Activated T-cell treated with anti-CD3 and anti-CD28 coated beads, Interleukin-2, amount 50 U/mL, for 4 hours (primary cell): ENCODE data around the gene RIMOC1. TPM values are rescaled to one million over a fixed set of nuclear protein-coding genes. Genes with fewer than 3 reads are reported as not detected.

Experiments used
- ATAC-seq, 2 donors: fragments of 200-7000 bp; cut with Tn5 transposase; one replicate each; pipeline ENCODE4 v1.10.0; 2021
- DNase-seq: peaks from one replicate; pipeline ENCODE4 v3.0.0-alpha.2; 2020
- H3K27me3 Mint-ChIP-seq: one replicate; pipeline ENCODE4 v1.8.0; 2021; ENCODE audit warnings: low read depth, mixed read lengths
- H3K36me3 Mint-ChIP-seq: one replicate; pipeline ENCODE4 v1.8.0; 2022; ENCODE audit warnings: mixed read lengths; ENCODE audit not compliant: insufficient read depth
- H3K4me1 Mint-ChIP-seq: one replicate; pipeline ENCODE4 v1.8.0; 2021; ENCODE audit warnings: low read depth, mixed read lengths
- H3K4me3 Mint-ChIP-seq: one replicate; pipeline ENCODE4 v1.8.0; 2021; ENCODE audit warnings: mild to moderate bottlenecking, moderate library complexity, mixed read lengths
- H3K9me3 Mint-ChIP-seq: one replicate; pipeline ENCODE4 v1.8.0; 2021; ENCODE audit warnings: mixed read lengths
- total RNA-seq, 3 donors: library from RNA; stranded (reverse); gene quantifications; one replicate each; pipeline ENCODE4 v1.2.1, GENCODE V29; 2021

The RIMOC1 gene
- total RNA-seq = 10 to 100 TPM; 30.0 to 32.9 (median 32.7) TPM

GRCh38 chr5:41903892-41904799, at the start of gene RIMOC1:
Gene RIMOC1 (plus strand): TSS chr5:41904344. CDS start chr5:41904368, 24 bp downstream.
- Mint-ChIP-seq H3K27me3 (no peaks in the 10 kb centered on the region), H3K4me3 (peak within 1 kb of the TSS; percentile 95), H3K36me3 (peaks cover 12% of the 10 kb centered on the region), H3K4me1 (peaks cover 39% of the 10 kb centered on the region), H3K9me3 (no peaks in the 10 kb centered on the region)
- peak; percentile 98 to 99 for ATAC-seq
- DNase-seq = peak; percentile 94

DNA sequence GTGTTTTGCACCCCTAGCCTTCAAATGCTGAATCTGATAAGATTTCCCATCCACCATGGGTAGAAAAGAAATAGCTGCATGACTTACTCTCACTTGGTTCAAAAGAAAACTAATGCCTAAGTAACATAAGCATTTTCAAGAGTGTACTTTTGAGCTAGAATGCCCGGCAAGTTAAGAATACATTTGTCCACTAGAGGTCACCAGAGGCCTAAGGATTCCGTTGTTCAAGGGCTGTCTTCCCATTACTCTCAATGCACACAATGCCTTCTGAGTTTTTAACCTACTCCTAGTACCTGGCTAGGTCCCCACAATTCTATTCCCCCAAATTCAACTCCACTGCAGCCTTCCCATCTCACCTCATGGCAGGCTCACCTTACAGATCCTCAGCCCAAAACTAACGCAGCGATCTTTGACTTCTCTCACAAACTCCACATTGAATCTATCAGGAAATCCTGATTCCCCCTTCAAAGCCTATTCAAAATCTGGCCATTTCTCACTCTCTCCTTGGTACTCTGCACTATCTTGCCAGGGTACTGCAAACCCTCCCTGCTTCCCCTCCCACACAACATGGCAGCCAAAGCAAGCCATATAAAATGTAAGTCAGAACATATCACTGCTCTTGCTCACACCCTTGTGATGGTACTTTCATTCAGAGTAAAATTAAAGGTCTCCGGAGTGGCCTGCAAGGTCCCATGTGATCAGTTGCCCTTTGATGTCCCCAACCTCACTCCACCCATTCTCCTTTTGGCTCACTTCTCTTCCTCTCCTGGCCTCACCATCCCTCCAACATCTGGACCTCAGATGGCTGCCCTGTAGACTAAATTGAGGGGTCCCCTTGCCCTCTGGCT, 47.3 kb upstream of the RIMOC1 start:
- Mint-ChIP-seq H3K4me3 (no peak overlapping the region), H3K36me3 (peaks cover 33% of the 10 kb centered on the region), H3K27me3 (no peaks in the 10 kb centered on the region), H3K9me3 (no peaks in the 10 kb centered on the region), H3K4me1 (peaks cover 28% of the 10 kb centered on the region)
- ATAC-seq (peak; percentile 66 to 83), DNase-seq (peak; percentile 36)

- no peaks in the 10 kb centered on the region for H3K9me3 Mint-ChIP-seq
- DNase-seq (no peak), ATAC-seq (no peak)
- no peaks in the 10 kb centered on the region for H3K27me3 Mint-ChIP-seq
- no peak overlapping the region for H3K4me3 Mint-ChIP-seq
- peaks cover 26% of the 10 kb centered on the region for H3K4me1 Mint-ChIP-seq
- peaks cover 27% of the 10 kb centered on the region for H3K36me3 Mint-ChIP-seq
These were observed 46.2 kb upstream of the RIMOC1 start for GRCh38 chr5:41857989-41858388.

DNA sequence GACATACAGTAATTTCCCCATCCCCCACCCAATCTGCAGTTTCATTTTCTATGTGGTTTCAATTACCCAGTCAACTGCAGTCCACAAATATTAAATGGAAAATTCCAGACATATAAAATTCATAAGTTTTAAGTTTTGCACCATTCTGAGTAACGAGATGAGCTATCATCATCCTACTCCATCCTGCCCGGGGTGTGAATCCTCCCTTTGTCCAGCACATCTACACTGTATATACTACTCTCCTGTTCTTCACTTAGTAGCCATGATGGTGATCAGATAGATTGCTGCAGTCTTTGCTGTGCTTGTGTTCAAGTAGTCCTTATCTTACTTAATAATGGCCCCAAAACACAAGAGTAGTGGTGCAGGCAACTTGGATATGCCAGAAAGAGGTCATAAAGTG, 45.3 kb upstream of the RIMOC1 start:
- Mint-ChIP-seq H3K36me3 (peaks cover 21% of the 10 kb centered on the region), H3K9me3 (no peaks in the 10 kb centered on the region), H3K4me3 (peak overlapping the region; percentile 46), H3K27me3 (no peaks in the 10 kb centered on the region), H3K4me1 (peaks cover 33% of the 10 kb centered on the region)
- peak in 1 of 2 donors; percentile 61 for ATAC-seq
- no peak for DNase-seq

DNA sequence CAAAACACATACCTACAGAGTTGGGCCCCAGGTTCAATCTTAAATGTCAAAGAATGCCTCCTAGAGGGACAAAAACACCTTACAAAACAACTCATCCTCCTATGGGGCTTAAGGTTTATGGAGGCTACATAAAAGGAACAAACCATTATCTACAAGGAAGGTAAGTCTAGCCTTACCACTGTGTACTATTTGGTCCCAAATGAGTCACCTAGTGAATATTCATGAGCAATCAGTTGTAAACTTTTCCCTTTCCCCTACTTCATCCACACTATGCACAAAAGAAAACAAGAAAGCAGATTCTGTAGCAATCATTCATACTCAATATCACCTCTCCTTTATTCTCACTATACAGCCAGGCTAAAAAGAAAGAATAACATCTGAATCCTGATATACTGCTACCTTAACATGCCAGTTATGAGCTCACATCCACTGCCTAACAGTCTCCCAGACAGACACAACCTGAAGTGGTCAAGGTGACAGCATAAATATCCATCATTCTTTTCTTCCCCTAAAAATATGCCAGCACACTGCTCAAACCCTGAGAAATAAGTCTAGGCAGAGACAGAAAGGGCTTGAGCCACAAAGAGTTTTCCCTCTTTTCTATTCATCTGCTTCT, 40.2 kb upstream of the RIMOC1 start:
- ATAC-seq (peak; percentile 53 to 70), DNase-seq (no peak)
- H3K9me3 Mint-ChIP-seq = no peaks in the 10 kb centered on the region
- peaks cover 22% of the 10 kb centered on the region for H3K36me3 Mint-ChIP-seq
- H3K4me3 Mint-ChIP-seq = no peak overlapping the region
- no peaks in the 10 kb centered on the region for H3K27me3 Mint-ChIP-seq
- H3K4me1 Mint-ChIP-seq = peaks cover 66% of the 10 kb centered on the region

GRCh38 chr5:41869151-41869723, 34.9 kb upstream of the RIMOC1 start:
- H3K4me1 Mint-ChIP-seq = peaks cover 54% of the 10 kb centered on the region
- DNase-seq (no peak), ATAC-seq (no peak)
- H3K4me3 Mint-ChIP-seq = peak overlapping the region; percentile 93
- H3K36me3 Mint-ChIP-seq = peaks cover 11% of the 10 kb centered on the region
- no peaks in the 10 kb centered on the region for H3K27me3 Mint-ChIP-seq
- no peaks in the 10 kb centered on the region for H3K9me3 Mint-ChIP-seq

DNA sequence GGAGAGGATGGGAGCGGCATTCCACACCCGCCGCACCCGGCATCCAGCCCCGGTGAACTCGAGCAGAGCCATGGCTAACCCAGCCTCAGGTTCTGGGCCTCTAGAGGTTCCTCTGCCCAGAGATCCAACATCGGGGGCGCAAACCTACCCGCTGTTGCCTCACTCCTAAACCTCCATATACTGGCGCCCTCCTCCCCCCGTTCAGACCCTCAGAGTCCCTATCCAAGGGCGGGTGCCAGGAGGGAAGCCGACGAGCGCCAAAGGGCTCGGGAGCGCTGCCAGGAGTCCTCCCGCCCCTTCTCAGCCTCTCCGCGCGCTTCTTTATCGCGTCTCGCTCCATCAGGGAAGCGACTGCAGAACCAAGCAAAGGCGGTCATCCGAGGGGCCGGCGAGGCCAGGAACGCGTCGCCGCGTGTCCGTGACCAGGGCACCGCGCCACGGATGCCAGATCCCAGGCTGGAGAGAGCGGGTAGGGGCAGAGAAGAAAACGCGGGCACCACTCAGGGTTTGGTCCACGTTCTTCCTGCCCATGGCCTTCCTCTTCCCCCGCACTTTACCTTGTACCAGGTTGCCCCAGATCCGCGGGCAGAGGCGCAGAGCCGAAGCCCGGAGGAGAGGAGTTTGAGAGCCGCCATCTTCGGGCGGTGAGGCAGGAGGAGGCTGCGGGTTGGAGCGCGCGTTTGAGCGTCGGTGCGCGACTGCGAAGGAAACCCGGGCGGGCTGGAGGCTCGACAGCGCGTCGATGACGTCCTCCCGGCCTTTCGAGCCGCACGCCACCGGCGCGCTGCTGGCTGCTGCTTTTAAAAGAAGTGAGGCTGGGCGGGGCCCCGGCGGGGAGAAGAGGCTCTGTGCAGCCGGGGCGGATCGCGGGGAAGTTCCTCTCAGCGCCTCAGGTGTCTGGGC, 34.2 kb upstream of the RIMOC1 start, which contains the start of gene OXCT1:
OXCT1 (minus strand) TSS at position 702 of the 903 bp plus-strand sequence; CDS start at position 635, 67 bp downstream.
- no peaks in the 10 kb centered on the region for H3K9me3 Mint-ChIP-seq
- no peaks in the 10 kb centered on the region for H3K27me3 Mint-ChIP-seq
- peaks cover 11% of the 10 kb centered on the region for H3K36me3 Mint-ChIP-seq
- peak; percentile 94 for ATAC-seq
- peaks cover 52% of the 10 kb centered on the region for H3K4me1 Mint-ChIP-seq
- DNase-seq = peak; percentile 91
- H3K4me3 Mint-ChIP-seq = peak within 1 kb of the TSS; percentile 93

GRCh38 chr5:41870627-41871048, 33.5 kb upstream of the RIMOC1 start:
- peaks cover 11% of the 10 kb centered on the region for H3K36me3 Mint-ChIP-seq
- no peaks in the 10 kb centered on the region for H3K27me3 Mint-ChIP-seq
- DNase-seq (no peak), ATAC-seq (no peak)
- no peaks in the 10 kb centered on the region for H3K9me3 Mint-ChIP-seq
- peaks cover 50% of the 10 kb centered on the region for H3K4me1 Mint-ChIP-seq
- H3K4me3 Mint-ChIP-seq = peak overlapping the region; percentile 93

GRCh38 chr5:41871852-41872251, 32.3 kb upstream of the RIMOC1 start:
- Mint-ChIP-seq H3K27me3 (no peaks in the 10 kb centered on the region), H3K36me3 (peaks cover 6% of the 10 kb centered on the region), H3K9me3 (no peaks in the 10 kb centered on the region), H3K4me3 (no peak overlapping the region), H3K4me1 (peaks cover 40% of the 10 kb centered on the region)
- no peak for DNase-seq
- ATAC-seq = no peak

DNA sequence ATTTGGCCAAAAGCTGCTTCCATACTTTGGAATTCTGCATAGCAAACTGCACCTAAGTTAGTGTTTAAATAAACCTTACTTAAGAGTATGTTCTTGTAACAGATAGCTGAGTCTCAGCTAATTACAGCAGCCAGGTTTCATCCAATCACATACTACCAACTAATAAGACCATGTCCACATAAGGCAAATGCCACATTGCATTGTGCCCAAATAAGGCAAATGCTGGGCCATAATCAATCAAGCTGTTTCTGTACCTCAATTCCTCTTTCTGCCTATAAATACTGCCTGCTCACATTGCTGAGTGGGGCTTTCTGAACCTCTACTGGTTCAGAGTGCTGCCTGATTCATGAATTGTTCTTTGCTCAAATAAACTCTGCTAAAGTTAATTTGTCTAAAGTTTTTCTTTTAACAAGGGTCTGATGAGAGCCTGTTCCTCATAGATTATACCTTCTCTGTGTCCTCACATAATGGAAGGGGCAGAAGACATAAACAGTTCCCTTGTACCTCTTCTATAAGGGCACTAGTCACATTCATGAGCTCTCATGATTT, 29.6 kb upstream of the RIMOC1 start:
- ATAC-seq (no peak), DNase-seq (no peak)
- Mint-ChIP-seq H3K27me3 (peaks cover 5% of the 10 kb centered on the region), H3K9me3 (no peaks in the 10 kb centered on the region), H3K36me3 (no peaks in the 10 kb centered on the region), H3K4me3 (no peak overlapping the region), H3K4me1 (peaks cover 17% of the 10 kb centered on the region)

DNA sequence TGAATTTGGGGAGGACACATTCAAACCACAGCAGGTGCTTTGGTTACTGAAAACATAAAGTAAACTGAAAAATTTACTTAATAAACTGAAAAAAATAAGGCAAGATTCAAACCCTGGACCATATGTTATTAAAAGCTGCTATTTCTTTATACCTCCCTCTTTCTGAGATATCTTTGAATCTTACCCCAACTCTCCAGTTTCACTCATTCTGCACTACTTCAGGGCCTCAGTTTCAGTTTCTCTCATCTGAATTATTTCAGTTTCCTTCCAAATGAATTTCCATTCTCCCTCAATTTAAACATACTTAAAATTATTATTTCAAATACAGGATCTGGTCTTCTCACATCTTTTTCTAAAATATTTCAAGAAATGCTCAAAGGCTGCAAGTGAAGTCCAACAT, 29.0 kb upstream of the RIMOC1 start:
- Mint-ChIP-seq H3K36me3 (no peaks in the 10 kb centered on the region), H3K9me3 (no peaks in the 10 kb centered on the region), H3K4me1 (peaks cover 17% of the 10 kb centered on the region), H3K4me3 (no peak overlapping the region), H3K27me3 (peaks cover 9% of the 10 kb centered on the region)
- DNase-seq (no peak), ATAC-seq (no peak)

DNA sequence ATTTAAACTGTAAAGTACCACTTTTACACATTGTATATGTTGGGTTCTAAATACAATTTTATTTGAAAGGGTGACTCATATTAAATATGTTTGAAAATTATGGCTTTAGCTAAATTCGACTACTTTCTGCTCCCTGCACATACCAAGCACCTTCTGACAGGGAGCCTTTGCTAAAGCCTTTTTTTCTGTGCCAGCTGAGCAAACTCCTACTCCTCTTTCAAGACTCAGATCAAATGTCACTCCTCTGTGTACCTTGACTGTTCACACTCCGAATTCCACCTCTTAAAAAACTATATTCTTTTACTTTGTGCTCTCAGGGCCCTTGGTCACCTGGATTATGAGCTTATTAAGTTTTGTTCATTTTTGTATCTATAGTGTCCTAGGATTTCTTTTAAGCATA, 27.5 kb upstream of the RIMOC1 start:
- H3K9me3 Mint-ChIP-seq = no peaks in the 10 kb centered on the region
- H3K4me1 Mint-ChIP-seq = peaks cover 7% of the 10 kb centered on the region
- ATAC-seq = no peak
- H3K27me3 Mint-ChIP-seq = peaks cover 11% of the 10 kb centered on the region
- no peaks in the 10 kb centered on the region for H3K36me3 Mint-ChIP-seq
- DNase-seq = no peak
- no peak overlapping the region for H3K4me3 Mint-ChIP-seq

DNA sequence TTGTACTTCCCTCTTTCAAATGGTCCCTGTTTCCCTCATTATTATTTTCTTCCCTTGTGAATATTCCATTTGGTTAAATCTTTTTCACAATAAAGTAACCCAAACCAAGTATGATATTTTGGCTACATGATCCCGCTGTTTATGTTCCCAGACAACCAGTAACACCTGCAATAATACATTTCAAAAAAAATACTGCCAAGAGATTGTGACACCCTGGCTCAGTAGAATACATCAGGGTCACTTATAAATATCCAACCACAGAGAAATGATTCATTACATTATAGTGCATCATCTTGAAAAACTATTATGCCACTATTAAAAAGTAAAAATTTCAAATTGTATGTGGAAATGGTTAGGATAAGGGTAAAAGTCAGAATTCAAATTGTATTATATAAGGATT, 26.7 kb upstream of the RIMOC1 start:
- no peaks in the 10 kb centered on the region for H3K36me3 Mint-ChIP-seq
- H3K27me3 Mint-ChIP-seq = peaks cover 11% of the 10 kb centered on the region
- ATAC-seq = no peak
- no peaks in the 10 kb centered on the region for H3K9me3 Mint-ChIP-seq
- DNase-seq = no peak
- no peak overlapping the region for H3K4me3 Mint-ChIP-seq
- H3K4me1 Mint-ChIP-seq = peaks cover 7% of the 10 kb centered on the region
